Erythroblast (primary cell): Measurements from ENCODE around the gene NPHP4.
"Not testable (repeated sequence)": the region's sequence is repeated elsewhere in the genome, so short reads cannot be mapped to it uniquely, and the experiment has no call there.

Experiments
- DNase-seq, 2 experiments: peaks; one replicate each; lab custom pipeline; 2025; lab: John Stamatoyannopoulos, UW
- GATA1 ChIP-seq: IDR thresholded peaks from 2 replicates; pipeline ENCODE4 v1.6.1; 2011; ENCODE audit warnings: low read depth, mild to moderate bottlenecking, control low read depth, low read length, moderate library complexity
- POLR2A ChIP-seq: IDR thresholded peaks from 2 replicates; pipeline ENCODE4 v1.6.1; 2011; ENCODE audit warnings: mild to moderate bottlenecking, low read length

The NPHP4 gene

GRCh38 chr1:5934058-5934884, 58.0 kb downstream of the NPHP4 start:
- DNase-seq: no peak
- TF ChIP-seq GATA1 (no peak), POLR2A (no peak)

GRCh38 chr1:5933676-5934057, 58.6 kb downstream of the NPHP4 start:
- no peak for TF ChIP-seq POLR2A
- no peak for TF ChIP-seq GATA1
- no peak for DNase-seq

- DNase-seq: no peak
- no peak for TF ChIP-seq GATA1
- TF ChIP-seq POLR2A: no peak
These were observed 59.2 kb downstream of the NPHP4 start for GRCh38 chr1:5933050-5933449.

GRCh38 chr1:5928714-5929400, 63.4 kb downstream of the NPHP4 start:
- DNase-seq: no peak
- TF ChIP-seq GATA1: no peak
- no peak for TF ChIP-seq POLR2A

GRCh38 chr1:5927506-5928370, 64.5 kb downstream of the NPHP4 start:
- TF ChIP-seq GATA1 (no peak), POLR2A (no peak)
- DNase-seq: no peak

- DNase-seq: no peak
- TF ChIP-seq GATA1: no peak
- no peak for TF ChIP-seq POLR2A
These were observed 65.4 kb downstream of the NPHP4 start for GRCh38 chr1:5926686-5927435.

- not testable (repeated sequence) for DNase-seq
These were observed 69.4 kb downstream of the NPHP4 start for GRCh38 chr1:5922700-5923330.

- TF ChIP-seq POLR2A (no peak), GATA1 (no peak)
- DNase-seq: no peak
These were observed 70.6 kb downstream of the NPHP4 start for GRCh38 chr1:5921671-5922070.

- TF ChIP-seq GATA1 (no peak), POLR2A (no peak)
- DNase-seq: no peak
These were observed 71.1 kb downstream of the NPHP4 start for GRCh38 chr1:5921129-5921528.

- TF ChIP-seq POLR2A: no peak
- TF ChIP-seq GATA1: no peak
- no peak for DNase-seq
These were observed 72.0 kb downstream of the NPHP4 start for GRCh38 chr1:5920201-5920600.

GRCh38 chr1:5918275-5918649, 74.0 kb downstream of the NPHP4 start:
- DNase-seq: no peak
- TF ChIP-seq GATA1 (no peak), POLR2A (no peak)

GRCh38 chr1:5917591-5918274, 74.5 kb downstream of the NPHP4 start:
- TF ChIP-seq GATA1 (no peak), POLR2A (no peak)
- no peak for DNase-seq
